HG03066 (cell line): Measurements from ENCODE around the gene WDR17.

Source experiments
- ATAC-seq: cut with Tn5 transposase; IDR thresholded peaks from one replicate; pipeline ENCODE4 v1.9.1; 2021; ENCODE audit warnings: low read depth; ENCODE audit not compliant: unreplicated experiment

The WDR17 gene

GRCh38 chr4:176065435-176066291 lies at the start of gene WDR17:
TSS of gene WDR17 (plus strand) at chr4:176065841. CDS start at chr4:176111581, 45,740 bp downstream.
- peak; percentile 100 for ATAC-seq

- ATAC-seq, result no peak
These were observed 49.0 kb upstream of the WDR17 start for GRCh38 chr4:176016601-176017000.

GRCh38 chr4:176020481-176021085 lies 45.1 kb upstream of the WDR17 start:
- ATAC-seq, result no peak

GRCh38 chr4:176030391-176030790 lies 35.2 kb upstream of the WDR17 start:
- ATAC-seq, result no peak

- no peak for ATAC-seq
These were observed 33.7 kb upstream of the WDR17 start for GRCh38 chr4:176031922-176032321.

GRCh38 chr4:176032454-176032853 lies 33.2 kb upstream of the WDR17 start:
- ATAC-seq, result no peak

GRCh38 chr4:176034499-176034898 lies 31.1 kb upstream of the WDR17 start:
- no peak for ATAC-seq

DNA sequence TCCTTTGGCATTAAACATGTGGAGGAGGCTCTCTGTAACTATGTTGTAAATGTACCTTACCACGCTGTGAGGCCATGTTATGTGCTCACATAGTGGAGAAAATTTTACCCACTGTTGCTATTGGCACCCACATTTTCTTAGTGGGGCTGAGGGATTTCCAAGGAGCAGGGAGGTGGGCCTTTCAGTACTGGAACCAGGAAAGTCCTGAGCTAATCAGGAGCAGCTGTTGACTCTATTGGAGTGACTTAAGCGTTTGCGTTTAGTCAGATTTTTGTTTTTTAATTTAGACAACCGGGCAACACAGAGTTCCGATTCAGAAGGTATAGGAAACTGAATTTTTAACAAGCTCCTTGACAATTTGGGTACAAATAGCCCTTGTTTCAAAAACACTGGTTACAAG lies 30.7 kb upstream of the WDR17 start:
- ATAC-seq, result no peak

- peak; percentile 56 for ATAC-seq
These were observed 28.9 kb upstream of the WDR17 start for GRCh38 chr4:176036585-176037205.

GRCh38 chr4:176038789-176039188 lies 26.9 kb upstream of the WDR17 start:
- no peak for ATAC-seq

- ATAC-seq, result no peak
These were observed 23.4 kb upstream of the WDR17 start for GRCh38 chr4:176042195-176042594.

DNA sequence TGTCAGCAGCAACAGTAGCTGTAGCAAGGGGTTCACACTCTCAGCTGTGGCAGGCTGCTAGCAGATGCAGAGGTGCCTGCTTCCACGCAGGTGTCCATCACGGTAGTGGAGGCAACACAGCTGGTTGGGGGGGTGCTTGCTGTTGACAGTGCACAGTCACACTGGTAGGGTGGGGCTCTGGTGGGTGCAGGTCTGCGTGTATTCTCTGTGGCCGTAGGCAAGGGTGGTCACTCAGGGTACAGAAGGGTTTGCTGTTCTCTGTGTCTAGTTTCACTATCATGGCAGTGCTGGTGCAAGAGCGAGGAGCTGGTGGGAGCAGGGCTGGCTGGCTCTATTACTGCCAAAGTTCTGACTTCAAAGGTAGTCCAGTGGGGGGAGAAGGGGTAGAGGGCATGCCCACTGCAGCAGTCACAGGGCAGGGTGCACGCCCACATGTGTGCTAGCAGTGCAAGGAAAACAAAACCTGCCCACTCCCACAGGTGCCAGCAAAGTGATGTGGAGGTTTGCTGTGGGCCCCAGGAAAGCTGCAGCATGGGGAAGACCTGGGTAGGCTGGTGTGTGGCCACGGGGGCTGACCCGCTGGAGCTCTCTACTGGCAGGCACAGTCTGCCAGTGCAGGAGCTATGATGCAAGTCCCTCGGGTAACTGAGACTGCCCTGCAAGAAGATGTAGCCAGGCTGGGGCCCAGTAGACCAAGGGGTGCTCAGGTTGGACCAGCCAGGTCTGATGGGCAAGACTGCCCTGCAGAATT lies 21.6 kb upstream of the WDR17 start:
- ATAC-seq, result no peak

GRCh38 chr4:176044589-176044951 lies 21.1 kb upstream of the WDR17 start:
- no peak for ATAC-seq

GRCh38 chr4:176048631-176049030 lies 17.0 kb upstream of the WDR17 start:
- no peak for ATAC-seq

GRCh38 chr4:176052744-176053143 lies 12.9 kb upstream of the WDR17 start:
- ATAC-seq, result peak; percentile 95

DNA sequence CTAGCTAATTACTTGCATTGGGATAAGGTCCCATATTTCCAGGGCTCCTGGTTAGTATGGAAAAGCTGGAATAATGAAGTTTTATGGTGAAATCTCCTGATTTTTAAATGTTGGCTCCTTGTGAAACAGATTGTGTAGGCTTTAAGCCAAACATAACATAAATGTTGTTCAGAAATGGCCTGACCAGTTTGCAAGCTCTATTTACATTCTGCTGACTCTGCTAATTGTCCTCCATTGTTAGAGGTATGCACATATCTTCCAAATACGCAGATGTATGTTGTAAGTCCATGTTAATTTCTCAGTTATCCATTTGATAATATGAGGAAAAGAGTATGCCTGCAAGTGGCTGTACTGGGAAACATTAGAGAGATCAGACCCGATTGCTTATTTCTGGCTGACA lies 11.9 kb upstream of the WDR17 start:
- no peak for ATAC-seq

DNA sequence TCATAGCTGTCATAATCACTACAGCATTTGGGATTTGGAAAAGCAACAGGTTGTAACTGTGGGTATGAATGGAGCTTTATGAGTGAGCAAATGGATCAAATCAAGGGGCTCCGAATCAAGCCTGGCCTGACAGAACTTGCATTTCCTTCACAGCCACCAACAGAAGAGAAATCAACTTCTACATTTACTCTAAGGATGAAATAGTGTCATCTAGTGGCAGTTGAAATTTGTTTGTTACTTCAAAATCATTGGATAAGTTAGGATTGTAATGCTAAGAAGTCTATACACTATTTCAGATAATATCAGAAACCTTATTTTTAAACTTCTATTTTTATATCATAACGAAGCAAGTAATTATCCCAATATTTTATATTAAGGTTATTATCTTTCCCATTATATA lies 10.7 kb upstream of the WDR17 start:
- ATAC-seq, result no peak

DNA sequence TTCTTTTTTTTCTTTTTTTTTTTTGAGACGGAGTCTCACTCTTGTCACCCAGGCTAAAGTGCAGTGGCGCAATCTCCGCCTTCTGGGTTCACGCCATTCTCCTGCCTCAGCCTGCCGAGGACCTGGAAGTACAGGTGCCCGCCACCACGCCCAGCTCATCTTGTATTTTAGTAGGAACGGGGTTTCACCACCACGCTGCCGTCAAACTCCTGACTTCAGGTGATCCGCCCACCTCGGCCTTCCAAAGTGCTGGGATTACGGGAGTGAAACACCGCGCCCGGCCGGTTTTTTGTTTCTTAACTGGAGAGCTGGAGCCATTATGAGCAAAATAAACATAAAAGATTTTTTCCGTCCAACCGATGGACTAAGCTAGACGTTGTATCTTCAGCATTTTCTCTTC lies 1.9 kb upstream of the WDR17 start:
- no peak for ATAC-seq

DNA sequence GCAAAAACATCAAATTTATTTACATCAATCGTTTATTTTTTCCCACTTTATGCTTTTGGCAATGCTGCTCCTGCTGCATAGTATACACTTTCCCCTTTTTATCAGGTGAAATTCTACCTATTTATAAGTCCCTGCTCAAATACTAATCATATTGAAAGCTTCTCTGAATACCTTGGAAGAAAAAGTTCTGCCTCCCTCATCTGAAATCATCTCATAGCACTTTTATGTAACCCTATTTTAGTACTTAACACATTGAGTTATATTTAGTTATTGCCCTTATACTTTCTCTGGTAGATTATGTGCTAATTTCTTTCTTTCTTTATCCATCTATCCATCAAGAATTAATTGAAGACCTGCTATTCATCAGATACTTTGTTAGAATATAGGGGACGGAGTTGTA lies 1.1 kb upstream of the WDR17 start:
- no peak for ATAC-seq

- no peak for ATAC-seq
These were observed 1.1 kb downstream of the WDR17 start for GRCh38 chr4:176066757-176067156.

- no peak for ATAC-seq
These were observed 11.9 kb downstream of the WDR17 start for GRCh38 chr4:176077561-176077960.
